GM23338 (cell line): Measurements from ENCODE around the gene KRTAP5-4. TPM values are rescaled to one million over a fixed set of nuclear protein-coding genes. Genes with fewer than 3 reads are reported as not detected.
"Not testable (repeated sequence)": the region's sequence is repeated elsewhere in the genome, so short reads cannot be mapped to it uniquely, and the experiment has no call there.

Experiments
- ATAC-seq: fragments of 200-7000 bp; cut with Tn5 transposase; 3 replicates; pipeline ENCODE4 v1.9.1; 2020
- DNase-seq: peaks from one replicate; pipeline ENCODE4 v3.0.0-alpha.2; 2015; ENCODE audit warnings: low spot score
- H2AFZ ChIP-seq: fragments of 200-600 bp; sonication (generic); 2 replicates; pipeline ENCODE4 v1.8.0; 2016; ENCODE audit warnings: antibody characterized with exemption, mild to moderate bottlenecking, moderate library complexity
- H3F3A ChIP-seq: fragments of 200-600 bp; sonication (generic); replicated peaks from 2 replicates; pipeline ENCODE4 v1.8.0; 2017; ENCODE audit warnings: antibody characterized with exemption, mixed run types, low read depth
- H3K27ac ChIP-seq: fragments of 200-600 bp; sonication (generic); 2 replicates; pipeline ENCODE4 v1.6.1; 2016; ENCODE audit warnings: low read depth
- H3K27me3 ChIP-seq: fragments of 200-600 bp; sonication (generic); 2 replicates; pipeline ENCODE4 v1.8.0; 2016; ENCODE audit warnings: mild to moderate bottlenecking, mixed run types, moderate library complexity; ENCODE audit not compliant: insufficient read depth
- H3K36me3 ChIP-seq: fragments of 200-600 bp; sonication (generic); 2 replicates; pipeline ENCODE4 v1.8.0; 2016; ENCODE audit warnings: mild to moderate bottlenecking; ENCODE audit not compliant: insufficient read depth
- H3K4me1 ChIP-seq: fragments of 200-600 bp; sonication (generic); 2 replicates; pipeline ENCODE4 v1.8.0; 2016; ENCODE audit warnings: mild to moderate bottlenecking, moderate library complexity; ENCODE audit not compliant: insufficient read depth
- H3K4me2 ChIP-seq: fragments of 200-600 bp; sonication (generic); 2 replicates; pipeline ENCODE4 v1.7.1; 2017; ENCODE audit warnings: mixed run types
- H3K4me3 ChIP-seq: fragments of 200-600 bp; sonication (generic); 2 replicates; pipeline ENCODE4 v1.6.1; 2016; ENCODE audit warnings: mixed run types
- H3K79me2 ChIP-seq: fragments of 200-600 bp; sonication (generic); replicated peaks from 2 replicates; pipeline ENCODE4 v1.8.0; 2017; ENCODE audit warnings: mild to moderate bottlenecking; ENCODE audit not compliant: insufficient read depth
- H3K9me2 ChIP-seq: fragments of 200-600 bp; sonication (generic); 2 replicates; pipeline ENCODE4 v1.8.0; 2017; ENCODE audit not compliant: insufficient read depth
- H4K20me1 ChIP-seq: fragments of 200-600 bp; sonication (generic); replicated peaks from 2 replicates; pipeline ENCODE4 v1.8.0; 2017; ENCODE audit warnings: mild to moderate bottlenecking; ENCODE audit not compliant: insufficient read depth
- H3K27ac Mint-ChIP-seq: 2 replicates; pipeline ENCODE4 v1.8.0; 2020; ENCODE audit warnings: inconsistent platforms, mild to moderate bottlenecking, moderate library complexity, mixed read lengths
- H3K27me3 Mint-ChIP-seq: 3 replicates; pipeline ENCODE4 v1.8.0; 2022; ENCODE audit warnings: low read depth, mild to moderate bottlenecking, moderate library complexity, mixed read lengths, inconsistent platforms; ENCODE audit not compliant: insufficient read depth, poor library complexity
- H3K36me3 Mint-ChIP-seq: 3 replicates; pipeline ENCODE4 v1.8.0; 2021; ENCODE audit warnings: low read depth, mild to moderate bottlenecking, inconsistent platforms, moderate library complexity, mixed read lengths
- H3K4me1 Mint-ChIP-seq: 3 replicates; pipeline ENCODE4 v1.8.0; 2020; ENCODE audit warnings: mild to moderate bottlenecking, inconsistent platforms, mixed read lengths
- H3K4me3 Mint-ChIP-seq: 3 replicates; pipeline ENCODE4 v1.8.0; 2021; ENCODE audit warnings: moderate library complexity, mild to moderate bottlenecking, inconsistent platforms, mixed read lengths
- H3K9me3 Mint-ChIP-seq: 3 replicates; pipeline ENCODE4 v1.8.0; 2020; ENCODE audit warnings: moderate library complexity, mild to moderate bottlenecking, inconsistent platforms, mixed read lengths
- polyA plus RNA-seq: library from polyadenylated mRNA; unstranded; fragments of >200 nt; fragmentation: Nextera tagmentation; extraction: Ambion mirVana; gene quantifications from 2 replicates; pipeline ENCODE4 v1.2.1, GENCODE V29; 2016
- total RNA-seq: library from RNA; depleted of rRNA; stranded (reverse); fragments of >200 nt; shearing (Covaris generic); gene quantifications from 2 replicates; pipeline ENCODE4 v1.2.3, GENCODE V29; 2014
- TF ChIP-seq, protein P1 (sequence below): fragments of 250-450 bp; sonication (Bioruptor Pico); IDR thresholded peaks from 2 replicates; pipeline ENCODE4 v1.5.0; 2020; ENCODE audit warnings: mild to moderate bottlenecking, moderate library complexity
- TF ChIP-seq, protein P2 (sequence below): IDR thresholded peaks from one replicate; pipeline ENCODE4 v1.6.1; 2018; ENCODE audit warnings: antibody characterized with exemption; ENCODE audit not compliant: unreplicated experiment

The KRTAP5-4 gene
- total and polyA plus RNA-seq, 2 experiments from 2014 or later, result not detected

DNA sequence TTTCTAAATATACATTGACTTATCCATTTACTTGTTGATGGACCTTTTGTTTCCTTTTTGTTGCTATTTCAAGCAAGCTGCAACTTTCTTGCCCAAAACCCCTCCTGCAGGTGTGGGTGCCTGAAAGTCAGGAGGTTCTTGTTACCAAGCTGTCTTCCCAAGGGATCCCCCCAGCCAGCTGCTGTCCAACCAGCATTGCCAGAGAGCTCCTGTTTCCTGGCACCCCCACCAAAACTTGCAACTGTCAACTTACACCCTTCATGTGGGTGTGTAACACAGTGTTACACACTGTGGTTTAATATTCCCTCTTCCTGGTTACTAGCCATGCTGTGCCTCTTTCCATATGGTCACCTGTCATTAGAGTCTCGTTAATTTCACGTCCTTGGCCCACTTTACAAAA is 35.2 kb downstream of the KRTAP5-4 start (continued):
- TF ChIP-seq, protein P1, sequence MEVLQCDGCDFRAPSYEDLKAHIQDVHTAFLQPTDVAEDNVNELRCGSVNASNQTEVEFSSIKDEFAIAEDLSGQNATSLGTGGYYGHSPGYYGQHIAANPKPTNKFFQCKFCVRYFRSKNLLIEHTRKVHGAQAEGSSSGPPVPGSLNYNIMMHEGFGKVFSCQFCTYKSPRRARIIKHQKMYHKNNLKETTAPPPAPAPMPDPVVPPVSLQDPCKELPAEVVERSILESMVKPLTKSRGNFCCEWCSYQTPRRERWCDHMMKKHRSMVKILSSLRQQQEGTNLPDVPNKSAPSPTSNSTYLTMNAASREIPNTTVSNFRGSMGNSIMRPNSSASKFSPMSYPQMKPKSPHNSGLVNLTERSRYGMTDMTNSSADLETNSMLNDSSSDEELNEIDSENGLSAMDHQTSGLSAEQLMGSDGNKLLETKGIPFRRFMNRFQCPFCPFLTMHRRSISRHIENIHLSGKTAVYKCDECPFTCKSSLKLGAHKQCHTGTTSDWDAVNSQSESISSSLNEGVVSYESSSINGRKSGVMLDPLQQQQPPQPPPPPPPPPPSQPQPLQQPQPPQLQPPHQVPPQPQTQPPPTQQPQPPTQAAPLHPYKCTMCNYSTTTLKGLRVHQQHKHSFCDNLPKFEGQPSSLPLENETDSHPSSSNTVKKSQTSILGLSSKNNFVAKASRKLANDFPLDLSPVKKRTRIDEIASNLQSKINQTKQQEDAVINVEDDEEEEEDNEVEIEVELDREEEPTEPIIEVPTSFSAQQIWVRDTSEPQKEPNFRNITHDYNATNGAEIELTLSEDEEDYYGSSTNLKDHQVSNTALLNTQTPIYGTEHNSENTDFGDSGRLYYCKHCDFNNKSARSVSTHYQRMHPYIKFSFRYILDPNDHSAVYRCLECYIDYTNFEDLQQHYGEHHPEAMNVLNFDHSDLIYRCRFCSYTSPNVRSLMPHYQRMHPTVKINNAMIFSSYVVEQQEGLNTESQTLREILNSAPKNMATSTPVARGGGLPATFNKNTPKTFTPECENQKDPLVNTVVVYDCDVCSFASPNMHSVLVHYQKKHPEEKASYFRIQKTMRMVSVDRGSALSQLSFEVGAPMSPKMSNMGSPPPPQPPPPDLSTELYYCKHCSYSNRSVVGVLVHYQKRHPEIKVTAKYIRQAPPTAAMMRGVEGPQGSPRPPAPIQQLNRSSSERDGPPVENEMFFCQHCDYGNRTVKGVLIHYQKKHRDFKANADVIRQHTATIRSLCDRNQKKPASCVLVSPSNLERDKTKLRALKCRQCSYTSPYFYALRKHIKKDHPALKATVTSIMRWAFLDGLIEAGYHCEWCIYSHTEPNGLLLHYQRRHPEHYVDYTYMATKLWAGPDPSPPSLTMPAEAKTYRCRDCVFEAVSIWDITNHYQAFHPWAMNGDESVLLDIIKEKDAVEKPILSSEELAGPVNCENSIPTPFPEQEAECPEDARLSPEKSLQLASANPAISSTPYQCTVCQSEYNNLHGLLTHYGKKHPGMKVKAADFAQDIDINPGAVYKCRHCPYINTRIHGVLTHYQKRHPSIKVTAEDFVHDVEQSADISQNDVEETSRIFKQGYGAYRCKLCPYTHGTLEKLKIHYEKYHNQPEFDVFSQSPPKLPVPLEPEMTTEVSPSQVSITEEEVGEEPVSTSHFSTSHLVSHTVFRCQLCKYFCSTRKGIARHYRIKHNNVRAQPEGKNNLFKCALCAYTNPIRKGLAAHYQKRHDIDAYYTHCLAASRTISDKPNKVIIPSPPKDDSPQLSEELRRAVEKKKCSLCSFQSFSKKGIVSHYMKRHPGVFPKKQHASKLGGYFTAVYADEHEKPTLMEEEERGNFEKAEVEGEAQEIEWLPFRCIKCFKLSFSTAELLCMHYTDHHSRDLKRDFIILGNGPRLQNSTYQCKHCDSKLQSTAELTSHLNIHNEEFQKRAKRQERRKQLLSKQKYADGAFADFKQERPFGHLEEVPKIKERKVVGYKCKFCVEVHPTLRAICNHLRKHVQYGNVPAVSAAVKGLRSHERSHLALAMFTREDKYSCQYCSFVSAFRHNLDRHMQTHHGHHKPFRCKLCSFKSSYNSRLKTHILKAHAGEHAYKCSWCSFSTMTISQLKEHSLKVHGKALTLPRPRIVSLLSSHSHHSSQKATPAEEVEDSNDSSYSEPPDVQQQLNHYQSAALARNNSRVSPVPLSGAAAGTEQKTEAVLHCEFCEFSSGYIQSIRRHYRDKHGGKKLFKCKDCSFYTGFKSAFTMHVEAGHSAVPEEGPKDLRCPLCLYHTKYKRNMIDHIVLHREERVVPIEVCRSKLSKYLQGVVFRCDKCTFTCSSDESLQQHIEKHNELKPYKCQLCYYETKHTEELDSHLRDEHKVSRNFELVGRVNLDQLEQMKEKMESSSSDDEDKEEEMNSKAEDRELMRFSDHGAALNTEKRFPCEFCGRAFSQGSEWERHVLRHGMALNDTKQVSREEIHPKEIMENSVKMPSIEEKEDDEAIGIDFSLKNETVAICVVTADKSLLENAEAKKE (CRISPR knock-in tag), result no peak
- TF ChIP-seq, protein P2, sequence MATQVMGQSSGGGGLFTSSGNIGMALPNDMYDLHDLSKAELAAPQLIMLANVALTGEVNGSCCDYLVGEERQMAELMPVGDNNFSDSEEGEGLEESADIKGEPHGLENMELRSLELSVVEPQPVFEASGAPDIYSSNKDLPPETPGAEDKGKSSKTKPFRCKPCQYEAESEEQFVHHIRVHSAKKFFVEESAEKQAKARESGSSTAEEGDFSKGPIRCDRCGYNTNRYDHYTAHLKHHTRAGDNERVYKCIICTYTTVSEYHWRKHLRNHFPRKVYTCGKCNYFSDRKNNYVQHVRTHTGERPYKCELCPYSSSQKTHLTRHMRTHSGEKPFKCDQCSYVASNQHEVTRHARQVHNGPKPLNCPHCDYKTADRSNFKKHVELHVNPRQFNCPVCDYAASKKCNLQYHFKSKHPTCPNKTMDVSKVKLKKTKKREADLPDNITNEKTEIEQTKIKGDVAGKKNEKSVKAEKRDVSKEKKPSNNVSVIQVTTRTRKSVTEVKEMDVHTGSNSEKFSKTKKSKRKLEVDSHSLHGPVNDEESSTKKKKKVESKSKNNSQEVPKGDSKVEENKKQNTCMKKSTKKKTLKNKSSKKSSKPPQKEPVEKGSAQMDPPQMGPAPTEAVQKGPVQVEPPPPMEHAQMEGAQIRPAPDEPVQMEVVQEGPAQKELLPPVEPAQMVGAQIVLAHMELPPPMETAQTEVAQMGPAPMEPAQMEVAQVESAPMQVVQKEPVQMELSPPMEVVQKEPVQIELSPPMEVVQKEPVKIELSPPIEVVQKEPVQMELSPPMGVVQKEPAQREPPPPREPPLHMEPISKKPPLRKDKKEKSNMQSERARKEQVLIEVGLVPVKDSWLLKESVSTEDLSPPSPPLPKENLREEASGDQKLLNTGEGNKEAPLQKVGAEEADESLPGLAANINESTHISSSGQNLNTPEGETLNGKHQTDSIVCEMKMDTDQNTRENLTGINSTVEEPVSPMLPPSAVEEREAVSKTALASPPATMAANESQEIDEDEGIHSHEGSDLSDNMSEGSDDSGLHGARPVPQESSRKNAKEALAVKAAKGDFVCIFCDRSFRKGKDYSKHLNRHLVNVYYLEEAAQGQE, result no peak

DNA sequence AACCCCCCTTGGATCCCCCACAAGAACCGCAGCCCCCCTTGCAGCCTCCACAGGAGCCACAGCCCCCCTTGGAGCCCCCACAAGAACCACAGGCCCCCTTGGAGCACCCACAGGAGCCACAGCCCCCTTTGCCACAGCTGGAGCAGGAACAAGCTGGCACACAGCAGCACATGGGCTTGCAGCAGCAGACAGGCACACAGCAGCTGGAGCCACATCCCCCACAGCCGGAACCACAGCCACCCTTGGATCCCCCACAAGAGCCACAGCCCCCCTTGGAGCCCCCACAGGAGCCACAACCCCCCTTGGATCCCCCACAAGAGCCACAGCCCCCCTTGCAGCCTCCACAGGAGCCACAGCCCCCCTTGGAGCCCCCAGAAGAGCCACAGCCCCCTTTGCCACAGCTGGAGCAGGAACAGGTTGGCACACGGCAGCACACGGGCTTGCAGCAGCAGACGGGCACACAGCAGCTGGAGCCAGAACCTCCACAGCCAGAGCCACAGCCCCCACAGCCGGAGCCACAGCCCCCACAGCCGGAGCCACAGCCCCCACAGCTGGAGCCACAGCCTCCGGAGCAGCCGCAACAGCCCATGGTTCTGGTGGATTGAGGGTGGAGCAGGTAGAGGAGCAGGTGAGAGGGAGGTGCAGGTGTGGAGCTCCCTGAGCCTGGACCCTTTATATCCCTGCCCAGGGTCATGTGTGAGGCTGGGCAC is 37.1 kb downstream of the KRTAP5-4 start, which contains the start of gene KRTAP5-1:
Gene KRTAP5-1, minus strand, starts transcription at position 623 of the 710 bp plus-strand sequence. Its CDS starts 34 bp downstream, at position 589.
- peaks cover 18% of the 10 kb centered on the region for H3K27me3 Mint-ChIP-seq
- not testable (repeated sequence) for DNase-seq, H3K79me2 ChIP-seq, H3K36me3 Mint-ChIP-seq, H3F3A ChIP-seq, H3K4me1 ChIP-seq, H3K27me3 ChIP-seq, H3K9me2 ChIP-seq, H3K4me3 ChIP-seq, H3K36me3 ChIP-seq, H3K4me3 Mint-ChIP-seq, ATAC-seq, H3K9me3 Mint-ChIP-seq, H3K27ac ChIP-seq, H3K4me1 Mint-ChIP-seq, H3K4me2 ChIP-seq, H4K20me1 ChIP-seq, H2AFZ ChIP-seq, H3K27ac Mint-ChIP-seq

DNA sequence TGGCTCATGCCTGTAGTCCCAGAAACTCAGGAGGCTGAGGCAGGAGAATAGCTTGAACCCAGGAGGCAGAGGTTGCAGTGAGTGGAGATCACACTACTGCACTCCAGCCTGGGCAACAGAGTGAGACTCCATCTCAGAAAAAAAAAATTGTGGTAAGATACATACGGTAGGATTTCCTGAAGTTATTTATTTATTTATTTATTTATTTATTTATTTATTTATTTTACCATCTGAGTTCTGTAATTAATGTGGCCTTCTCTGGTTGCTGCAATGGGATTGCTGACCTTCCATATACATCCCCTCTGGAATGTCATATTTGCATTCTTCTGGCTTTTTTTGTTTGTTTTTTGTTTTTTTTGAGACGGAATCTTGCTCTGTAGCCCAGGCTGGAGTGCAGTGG is 39.0 kb downstream of the KRTAP5-4 start:
- not testable (repeated sequence) for H3F3A ChIP-seq, H4K20me1 ChIP-seq, ATAC-seq, H3K36me3 ChIP-seq, H3K27ac Mint-ChIP-seq, H3K27me3 ChIP-seq, H2AFZ ChIP-seq, H3K4me1 Mint-ChIP-seq, H3K9me2 ChIP-seq, DNase-seq, H3K4me2 ChIP-seq, H3K27ac ChIP-seq, H3K4me1 ChIP-seq, H3K4me3 ChIP-seq, H3K36me3 Mint-ChIP-seq, H3K79me2 ChIP-seq, H3K4me3 Mint-ChIP-seq
- H3K27me3 Mint-ChIP-seq, result peaks cover 15% of the 10 kb centered on the region
- H3K9me3 Mint-ChIP-seq, result peaks cover 14% of the 10 kb centered on the region
